HL-60 (cell line): ENCODE results near the gene ATP6V0D1.

Experiments
- DNase-seq, 2 experiments: peaks; one replicate each; pipeline ENCODE4 v3.0.0-alpha.2; 2010 to 2020; ENCODE audit warnings: low read depth in 1 of 2, low spot score in 1 of 2
- H3K27ac ChIP-seq: fragments of 250-450 bp; sonication (Bioruptor Pico); replicated peaks from 2 replicates; pipeline ENCODE4 v1.5.1; 2020; ENCODE audit warnings: mild to moderate bottlenecking, moderate library complexity
- H3K27me3 ChIP-seq: fragments of 250-450 bp; sonication (Bioruptor Pico); 2 replicates; pipeline ENCODE4 v1.5.1; 2021; ENCODE audit warnings: mild to moderate bottlenecking, moderate library complexity; ENCODE audit not compliant: insufficient read depth, poor library complexity, severe bottlenecking
- H3K4me3 ChIP-seq: replicated peaks from 2 replicates; pipeline ENCODE4 v1.5.1; 2011; ENCODE audit warnings: mild to moderate bottlenecking, control low read depth, low read length; ENCODE audit not compliant: insufficient read depth
- GABPA ChIP-seq: IDR thresholded peaks from 2 replicates; pipeline ENCODE4 v1.6.1; 2012; ENCODE audit warnings: low read depth
- POLR2AphosphoS5 ChIP-seq: IDR thresholded peaks from 2 replicates; pipeline ENCODE4 v1.6.1; 2012; ENCODE audit warnings: low read depth
- SPI1 ChIP-seq: IDR thresholded peaks from 2 replicates; pipeline ENCODE4 v1.6.1; 2012; ENCODE audit warnings: low read depth, mild to moderate bottlenecking, borderline replicate concordance
- TF ChIP-seq, protein P1 (sequence below): IDR thresholded peaks from 2 replicates; pipeline ENCODE4 v1.6.1; 2012; ENCODE audit warnings: low read depth; ENCODE audit not compliant: insufficient replicate concordance
- TF ChIP-seq, protein P2 (sequence below): IDR thresholded peaks from one replicate; pipeline ENCODE4 v1.5.1; 2011; ENCODE audit warnings: low read length, control low read depth, inconsistent platforms; ENCODE audit not compliant: insufficient read depth

The ATP6V0D1 gene

DNA sequence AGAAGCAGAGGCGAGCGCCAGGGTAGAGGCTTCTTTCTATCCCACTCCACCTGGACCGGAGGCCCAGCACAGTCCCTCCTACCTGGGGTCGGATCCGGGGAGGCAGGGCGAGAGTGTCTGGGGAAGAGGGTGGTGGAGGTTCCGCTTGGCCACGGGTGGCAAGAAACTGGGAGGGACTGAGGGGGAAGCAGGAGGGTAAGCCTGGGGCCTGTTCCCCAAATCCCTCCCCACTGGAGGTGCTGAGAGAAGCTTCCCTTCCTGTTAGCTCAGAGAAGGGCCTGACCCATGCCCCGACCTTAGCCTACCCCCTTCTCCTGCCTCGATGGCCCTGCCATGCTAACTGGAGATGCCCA, 85.9 kb downstream of the ATP6V0D1 start:
- TF ChIP-seq GABPA: no peak
- TF ChIP-seq SPI1: no peak
- TF ChIP-seq, protein P1, sequence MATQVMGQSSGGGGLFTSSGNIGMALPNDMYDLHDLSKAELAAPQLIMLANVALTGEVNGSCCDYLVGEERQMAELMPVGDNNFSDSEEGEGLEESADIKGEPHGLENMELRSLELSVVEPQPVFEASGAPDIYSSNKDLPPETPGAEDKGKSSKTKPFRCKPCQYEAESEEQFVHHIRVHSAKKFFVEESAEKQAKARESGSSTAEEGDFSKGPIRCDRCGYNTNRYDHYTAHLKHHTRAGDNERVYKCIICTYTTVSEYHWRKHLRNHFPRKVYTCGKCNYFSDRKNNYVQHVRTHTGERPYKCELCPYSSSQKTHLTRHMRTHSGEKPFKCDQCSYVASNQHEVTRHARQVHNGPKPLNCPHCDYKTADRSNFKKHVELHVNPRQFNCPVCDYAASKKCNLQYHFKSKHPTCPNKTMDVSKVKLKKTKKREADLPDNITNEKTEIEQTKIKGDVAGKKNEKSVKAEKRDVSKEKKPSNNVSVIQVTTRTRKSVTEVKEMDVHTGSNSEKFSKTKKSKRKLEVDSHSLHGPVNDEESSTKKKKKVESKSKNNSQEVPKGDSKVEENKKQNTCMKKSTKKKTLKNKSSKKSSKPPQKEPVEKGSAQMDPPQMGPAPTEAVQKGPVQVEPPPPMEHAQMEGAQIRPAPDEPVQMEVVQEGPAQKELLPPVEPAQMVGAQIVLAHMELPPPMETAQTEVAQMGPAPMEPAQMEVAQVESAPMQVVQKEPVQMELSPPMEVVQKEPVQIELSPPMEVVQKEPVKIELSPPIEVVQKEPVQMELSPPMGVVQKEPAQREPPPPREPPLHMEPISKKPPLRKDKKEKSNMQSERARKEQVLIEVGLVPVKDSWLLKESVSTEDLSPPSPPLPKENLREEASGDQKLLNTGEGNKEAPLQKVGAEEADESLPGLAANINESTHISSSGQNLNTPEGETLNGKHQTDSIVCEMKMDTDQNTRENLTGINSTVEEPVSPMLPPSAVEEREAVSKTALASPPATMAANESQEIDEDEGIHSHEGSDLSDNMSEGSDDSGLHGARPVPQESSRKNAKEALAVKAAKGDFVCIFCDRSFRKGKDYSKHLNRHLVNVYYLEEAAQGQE: no peak
- TF ChIP-seq POLR2AphosphoS5: no peak
- TF ChIP-seq, protein P2, sequence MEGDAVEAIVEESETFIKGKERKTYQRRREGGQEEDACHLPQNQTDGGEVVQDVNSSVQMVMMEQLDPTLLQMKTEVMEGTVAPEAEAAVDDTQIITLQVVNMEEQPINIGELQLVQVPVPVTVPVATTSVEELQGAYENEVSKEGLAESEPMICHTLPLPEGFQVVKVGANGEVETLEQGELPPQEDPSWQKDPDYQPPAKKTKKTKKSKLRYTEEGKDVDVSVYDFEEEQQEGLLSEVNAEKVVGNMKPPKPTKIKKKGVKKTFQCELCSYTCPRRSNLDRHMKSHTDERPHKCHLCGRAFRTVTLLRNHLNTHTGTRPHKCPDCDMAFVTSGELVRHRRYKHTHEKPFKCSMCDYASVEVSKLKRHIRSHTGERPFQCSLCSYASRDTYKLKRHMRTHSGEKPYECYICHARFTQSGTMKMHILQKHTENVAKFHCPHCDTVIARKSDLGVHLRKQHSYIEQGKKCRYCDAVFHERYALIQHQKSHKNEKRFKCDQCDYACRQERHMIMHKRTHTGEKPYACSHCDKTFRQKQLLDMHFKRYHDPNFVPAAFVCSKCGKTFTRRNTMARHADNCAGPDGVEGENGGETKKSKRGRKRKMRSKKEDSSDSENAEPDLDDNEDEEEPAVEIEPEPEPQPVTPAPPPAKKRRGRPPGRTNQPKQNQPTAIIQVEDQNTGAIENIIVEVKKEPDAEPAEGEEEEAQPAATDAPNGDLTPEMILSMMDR: no peak
- no peak overlapping the region for H3K4me3 ChIP-seq
- peaks cover 20% of the 10 kb centered on the region for H3K27me3 ChIP-seq
- DNase-seq: no peak
- no peak overlapping the region for H3K27ac ChIP-seq

DNA sequence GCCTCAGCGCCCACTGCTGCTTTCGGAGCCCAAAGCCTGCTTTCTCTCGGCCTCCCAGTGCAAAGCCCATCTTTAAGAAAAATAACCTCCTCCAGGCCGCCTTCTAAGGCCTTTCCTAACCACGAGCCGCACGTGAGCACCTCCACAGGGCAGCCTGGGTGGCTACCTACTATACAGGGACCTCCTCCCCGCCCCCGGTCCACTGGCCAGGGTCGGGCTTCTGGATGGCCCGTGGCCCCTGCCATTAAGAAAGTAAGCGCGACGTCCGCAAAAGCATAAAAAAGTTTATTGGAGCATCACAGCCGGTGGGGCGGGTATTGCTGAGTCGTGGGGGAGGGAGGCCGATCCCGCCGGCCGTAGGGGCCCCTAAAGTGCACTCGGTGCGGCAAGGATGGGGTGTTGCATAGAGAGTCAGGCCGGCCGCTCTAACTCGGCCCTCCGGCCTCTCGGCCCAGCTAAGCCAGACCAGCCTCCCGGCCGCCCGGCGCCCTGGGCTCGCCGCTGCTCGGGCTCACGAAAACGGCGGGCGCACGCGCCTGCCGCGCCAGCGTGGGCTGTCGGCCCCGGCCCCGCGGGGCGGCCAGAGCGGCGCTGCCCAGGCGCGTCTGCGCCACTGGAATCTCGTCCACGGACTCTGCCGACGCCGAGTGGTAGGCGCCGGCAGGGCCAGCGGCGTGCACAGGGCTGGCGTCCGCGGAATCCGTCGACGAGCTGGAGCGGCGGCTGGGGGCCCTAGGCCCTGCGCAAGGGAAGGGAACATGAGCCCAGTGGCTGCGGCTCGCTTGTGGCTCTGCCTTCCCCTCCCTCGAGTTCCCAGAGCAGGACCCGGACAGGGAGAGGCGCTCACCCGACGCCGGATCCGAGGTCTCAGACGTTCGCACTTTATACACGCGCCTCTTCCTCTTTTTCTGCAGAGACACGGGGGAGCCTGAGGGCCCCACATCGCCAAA, 86.5 kb downstream of the ATP6V0D1 start:
- TF ChIP-seq SPI1 (peak; percentile 97), POLR2AphosphoS5 (no peak), GABPA (no peak)
- TF ChIP-seq, protein P2: no peak
- peaks cover 20% of the 10 kb centered on the region for H3K27me3 ChIP-seq
- peak in 1 of 2 experiments; percentile 86 for DNase-seq
- H3K27ac ChIP-seq: no peak overlapping the region
- no peak overlapping the region for H3K4me3 ChIP-seq

DNA sequence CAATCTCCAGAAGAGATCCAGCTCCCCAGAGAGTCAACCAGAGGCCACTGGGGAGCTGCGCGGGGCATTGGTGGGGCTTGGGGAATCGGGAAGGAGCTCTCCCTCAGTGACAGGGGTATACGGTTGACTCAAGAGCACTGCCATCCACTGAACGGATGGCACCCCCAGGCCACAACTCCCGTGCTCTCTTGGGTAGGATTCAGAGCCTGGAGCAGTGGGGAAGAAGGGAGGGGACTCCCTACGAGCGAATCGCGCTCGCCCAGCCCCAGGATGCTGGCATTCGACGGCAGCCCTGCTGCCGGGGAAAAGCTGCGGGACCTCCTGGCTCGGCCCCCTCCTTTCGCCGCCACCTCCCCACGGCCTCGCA, 87.2 kb downstream of the ATP6V0D1 start:
- Histone ChIP-seq H3K27ac (no peak overlapping the region), H3K27me3 (peaks cover 20% of the 10 kb centered on the region), H3K4me3 (no peak overlapping the region)
- no peak for DNase-seq
- TF ChIP-seq, protein P1: no peak
- TF ChIP-seq, protein P2: no peak
- no peak for TF ChIP-seq GABPA
- TF ChIP-seq POLR2AphosphoS5: no peak
- no peak for TF ChIP-seq SPI1
